ENCODE measurements around the gene CR2.
"Not testable (repeated sequence)": the region's sequence is repeated elsewhere in the genome, so short reads cannot be mapped to it uniquely, and the experiment has no call there.

Gene CR2

DNA sequence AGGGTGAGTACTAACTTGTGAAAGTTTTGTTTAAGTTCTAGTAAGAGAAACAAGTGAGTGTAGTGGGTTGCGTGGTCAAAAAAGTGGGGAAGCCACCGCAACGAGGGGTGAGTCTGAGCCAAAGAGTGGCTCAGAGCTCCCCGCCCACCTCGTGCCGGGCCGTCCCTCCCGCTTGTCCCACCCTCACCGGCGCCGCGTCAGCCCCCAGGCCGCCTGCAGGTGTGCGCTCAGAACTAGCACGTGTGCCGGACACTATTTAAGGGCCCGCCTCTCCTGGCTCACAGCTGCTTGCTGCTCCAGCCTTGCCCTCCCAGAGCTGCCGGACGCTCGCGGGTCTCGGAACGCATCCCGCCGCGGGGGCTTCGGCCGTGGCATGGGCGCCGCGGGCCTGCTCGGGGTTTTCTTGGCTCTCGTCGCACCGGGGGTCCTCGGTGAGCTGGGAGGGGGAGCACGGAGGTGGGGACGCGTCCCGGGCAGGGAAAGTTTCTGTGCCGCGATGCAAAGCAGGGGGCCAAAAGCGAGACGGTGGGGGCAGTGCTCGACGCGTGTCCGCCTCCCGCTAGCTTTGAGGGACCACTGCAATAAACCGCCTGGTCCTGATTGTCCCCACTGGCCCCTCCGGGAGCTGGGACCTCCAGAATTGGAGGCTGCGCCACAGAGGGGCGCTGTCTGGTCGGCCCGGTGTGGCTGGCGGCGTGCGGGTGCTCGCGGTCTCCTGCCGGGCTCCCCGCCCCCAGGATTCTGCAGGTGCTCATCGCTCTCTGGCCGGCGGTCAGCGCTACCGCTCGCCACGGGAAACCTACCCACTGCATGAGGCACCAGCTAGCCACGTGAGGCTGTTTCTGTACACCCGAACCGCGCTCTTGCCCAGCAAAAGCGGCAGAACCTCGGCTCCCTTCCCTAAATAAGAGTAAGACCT, at the start of gene CR2:
Gene CR2 (plus strand): TSS at position 283 of the 919 bp plus-strand sequence. CDS start 91 bp downstream, at position 374.
- FAIRE-seq: no peak

- peak; percentile 28 for FAIRE-seq
These were observed 49.1 kb upstream of the CR2 start for GRCh38 chr1:207404849-207405525.

- no peak for FAIRE-seq
These were observed 48.3 kb upstream of the CR2 start for GRCh38 chr1:207405814-207406213.

DNA sequence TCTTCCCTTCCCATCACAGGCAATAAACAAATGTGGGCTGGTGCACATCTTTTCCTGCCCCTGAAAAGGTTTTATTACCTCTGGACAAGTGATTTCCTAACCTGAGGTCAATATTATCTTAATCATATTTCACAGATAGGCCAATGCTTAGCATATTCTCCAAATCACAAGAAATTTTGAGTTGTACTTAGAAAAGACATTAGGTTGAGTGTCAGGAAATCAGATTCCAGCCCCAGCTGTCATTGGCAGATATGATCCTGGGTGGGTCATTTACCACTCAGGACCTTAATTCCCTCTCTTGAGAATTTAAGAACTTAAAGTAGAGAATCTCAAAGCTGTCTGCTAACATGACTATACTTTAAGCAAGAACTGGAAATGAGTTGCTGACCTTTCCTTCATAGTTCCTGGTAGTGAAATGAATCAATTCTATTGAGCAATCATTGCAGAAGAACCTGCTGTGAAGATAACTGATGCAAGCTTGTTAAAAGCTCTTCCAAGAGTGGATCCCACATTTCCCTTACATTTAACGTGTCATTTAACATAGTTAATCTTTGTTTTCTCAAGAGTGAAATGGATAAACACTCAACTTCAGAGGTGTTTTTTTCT, 46.4 kb upstream of the CR2 start:
- FAIRE-seq: no peak

GRCh38 chr1:207412845-207413244, 41.3 kb upstream of the CR2 start:
- no peak for FAIRE-seq

- no peak for FAIRE-seq
These were observed 39.5 kb upstream of the CR2 start for GRCh38 chr1:207414606-207415108.

DNA sequence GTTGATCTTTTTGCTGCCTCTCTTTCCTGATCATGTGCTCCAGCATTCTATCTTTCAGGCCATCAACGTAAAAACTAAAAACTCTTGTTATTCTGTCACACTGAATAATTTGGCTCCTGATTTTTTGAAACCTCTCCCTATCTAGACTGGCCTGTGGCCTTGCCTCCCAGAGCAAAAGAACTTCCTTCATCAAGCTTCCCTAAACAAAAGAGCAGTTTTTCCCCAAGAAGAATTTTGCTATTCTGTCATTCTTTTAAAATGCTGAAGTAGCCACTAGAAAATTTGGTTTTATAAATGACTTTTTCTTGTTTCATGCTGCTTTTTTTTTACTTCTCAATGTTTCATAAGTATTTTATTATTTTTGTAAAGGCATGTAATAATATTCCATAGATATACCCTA, 37.1 kb upstream of the CR2 start:
- FAIRE-seq: no peak

- FAIRE-seq: no peak
These were observed 35.8 kb upstream of the CR2 start for GRCh38 chr1:207418351-207418750.

GRCh38 chr1:207420109-207420508, 34.0 kb upstream of the CR2 start:
- FAIRE-seq: no peak

- no peak for FAIRE-seq
These were observed 33.0 kb upstream of the CR2 start for GRCh38 chr1:207421078-207421477.

- no peak for FAIRE-seq
These were observed 30.4 kb upstream of the CR2 start for GRCh38 chr1:207423560-207424292.

DNA sequence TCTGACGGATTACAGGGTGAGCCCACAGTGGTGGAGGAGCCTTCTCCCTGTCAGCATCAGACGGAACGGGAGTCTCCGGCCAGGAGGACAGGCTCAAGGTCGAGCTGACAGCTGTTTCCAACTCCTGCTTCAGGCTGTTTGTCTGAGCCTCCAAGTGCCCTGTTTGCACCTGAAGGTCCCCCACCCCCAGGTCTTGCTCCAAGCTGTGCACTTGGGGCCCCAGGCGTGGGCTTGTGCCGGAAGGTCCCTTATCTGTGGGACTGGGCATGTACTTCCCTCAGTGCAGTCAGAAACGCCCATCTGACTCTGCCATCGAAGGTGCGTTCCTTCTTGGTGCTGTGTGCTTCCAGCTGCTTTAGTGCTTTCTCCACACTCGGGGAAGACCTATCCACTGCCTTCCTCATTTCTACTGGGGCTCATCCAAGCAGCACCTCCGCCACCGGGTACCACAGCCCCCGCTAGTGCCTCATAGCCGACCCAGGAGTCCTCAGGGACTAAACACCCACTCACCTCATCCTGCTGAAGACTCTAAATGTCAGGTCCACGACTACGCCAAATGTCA, 29.5 kb upstream of the CR2 start:
- FAIRE-seq: no peak

DNA sequence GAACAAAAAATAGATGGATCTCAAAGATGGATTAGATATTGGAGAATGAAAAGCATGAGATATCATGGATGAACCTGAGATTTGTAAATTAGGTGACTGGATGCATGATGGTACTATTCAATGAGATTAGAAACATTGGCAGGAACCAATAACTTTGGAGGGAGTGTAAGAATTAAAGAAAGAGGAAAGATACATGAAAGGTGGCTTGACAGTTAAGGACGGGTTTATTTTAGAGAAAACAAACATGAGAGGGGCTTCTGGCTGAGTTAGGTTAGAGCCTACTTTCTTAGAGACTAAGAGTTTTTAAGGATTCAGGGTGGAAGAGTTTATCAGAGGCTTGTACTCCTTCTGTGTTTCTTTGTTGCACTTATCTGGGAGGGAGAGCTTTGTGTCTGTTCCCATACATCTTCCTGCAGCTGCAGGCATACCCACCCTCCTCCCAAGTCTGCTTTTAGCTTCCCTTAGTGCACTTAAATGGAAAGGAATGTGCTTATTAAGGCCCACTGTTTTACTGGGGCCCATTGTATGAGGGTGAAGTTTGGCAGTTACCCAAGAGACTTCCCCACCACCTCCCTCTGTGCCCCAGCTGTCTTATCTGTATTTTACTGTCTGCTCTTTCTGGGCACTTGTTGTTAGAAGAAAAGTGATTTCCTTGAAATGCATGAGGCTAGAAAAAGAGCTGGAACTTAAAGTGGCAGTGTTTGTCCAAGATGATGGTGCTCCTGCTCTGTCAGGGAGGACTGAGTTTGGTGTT, 26.1 kb upstream of the CR2 start:
- no peak for FAIRE-seq

- FAIRE-seq: no peak
These were observed 25.3 kb upstream of the CR2 start for GRCh38 chr1:207428783-207429182.

GRCh38 chr1:207429963-207430362, 24.2 kb upstream of the CR2 start:
- FAIRE-seq: no peak

DNA sequence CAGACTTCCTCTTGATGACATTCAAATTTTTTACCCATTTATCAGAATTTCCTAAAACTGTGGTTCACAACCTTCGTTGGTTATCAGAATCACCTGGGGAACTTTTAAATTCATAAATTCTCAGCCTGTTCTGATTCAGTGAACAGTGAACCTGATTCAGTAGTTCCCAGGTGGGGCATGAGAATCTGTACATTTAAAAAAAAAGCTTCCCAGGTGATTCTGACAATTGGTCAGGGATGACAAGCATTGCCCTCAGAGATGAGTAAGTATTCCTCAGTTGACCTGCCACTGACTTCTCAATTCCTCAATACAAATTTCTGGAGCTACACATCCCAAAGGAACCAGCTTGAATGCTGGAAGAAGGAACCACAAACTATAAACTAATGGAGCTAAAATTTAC, 23.5 kb upstream of the CR2 start:
- no peak for FAIRE-seq

DNA sequence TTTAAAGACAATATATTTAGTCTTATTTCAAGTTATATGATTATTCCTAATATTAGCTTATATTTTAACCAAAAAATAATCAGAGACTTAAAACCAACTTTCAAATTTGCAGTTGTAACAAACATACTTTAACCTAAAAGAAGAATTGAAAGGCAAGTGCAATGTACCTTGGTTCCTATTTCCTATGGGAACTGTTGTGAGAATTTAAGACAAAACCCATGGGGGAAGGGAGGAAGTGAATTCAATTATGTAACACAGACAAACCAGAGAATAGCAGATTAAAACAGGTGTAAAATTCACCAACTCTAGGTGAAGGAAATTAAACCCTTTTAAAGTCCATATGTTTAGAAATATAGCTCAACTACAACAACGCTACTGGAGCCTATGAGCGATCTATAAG, 22.6 kb upstream of the CR2 start:
- no peak for FAIRE-seq

GRCh38 chr1:207433435-207433834, 20.7 kb upstream of the CR2 start:
- no peak for FAIRE-seq

DNA sequence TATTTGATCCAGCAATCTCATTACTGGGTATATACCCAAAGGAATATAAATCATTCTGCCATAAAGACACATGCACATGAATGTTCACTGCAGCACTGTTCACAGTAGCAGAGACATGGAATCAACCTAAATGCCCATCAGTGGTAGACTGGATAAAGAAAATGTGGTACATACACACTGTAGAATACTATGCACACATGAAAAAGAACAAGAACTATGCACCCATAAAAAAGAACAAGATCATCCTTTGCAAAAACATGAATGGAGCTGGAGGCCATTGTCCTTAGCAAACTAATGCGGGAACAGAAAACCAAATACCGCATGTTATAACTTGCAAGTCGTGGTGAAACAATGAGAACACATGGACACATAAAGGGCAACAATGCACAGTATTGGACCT, 17.4 kb upstream of the CR2 start:
- FAIRE-seq: not testable (repeated sequence)

DNA sequence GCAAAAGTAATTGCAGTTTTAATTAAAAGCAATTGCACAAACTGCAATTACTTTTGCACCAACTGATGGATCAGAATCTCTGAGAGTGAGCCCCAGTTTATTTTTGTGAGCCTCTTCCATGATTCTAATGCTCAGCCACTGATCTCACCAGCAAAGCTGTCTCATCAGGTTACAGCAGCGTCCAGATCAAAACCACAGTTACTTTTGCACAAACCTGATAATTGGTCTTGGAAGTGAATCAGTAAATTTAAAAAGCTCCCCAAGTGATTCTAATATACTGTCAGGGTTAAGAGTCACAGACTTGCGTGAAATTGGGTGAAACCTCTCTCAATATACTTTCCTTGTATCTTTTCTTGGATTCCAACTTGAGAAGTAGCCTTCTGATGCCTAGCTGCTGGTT, 13.5 kb upstream of the CR2 start:
- FAIRE-seq: no peak

GRCh38 chr1:207444514-207445217, 9.5 kb upstream of the CR2 start:
- no peak for FAIRE-seq

All from colon (tissue), 2 donors.